SK-N-MC (cell line): ENCODE results near the gene RGS21.

Source experiments
- EZH2 ChIP-seq: fragments of 200-600 bp; sonication (generic); IDR thresholded peaks from one replicate; pipeline ENCODE4 v1.6.1; 2017; ENCODE audit warnings: antibody characterized with exemption
- FOXP2 ChIP-seq: optimal IDR thresholded peaks from 2 replicates; pipeline ENCODE3; 2011; ENCODE audit warnings: mild to moderate bottlenecking, moderate library complexity; ENCODE audit not compliant: insufficient read depth; ENCODE audit errors: extremely low read length, control extremely low read depth
- POLR2AphosphoS5 ChIP-seq: IDR thresholded peaks from 2 replicates; pipeline ENCODE4 v1.6.1; 2012; ENCODE audit warnings: mild to moderate bottlenecking, low read depth, low read length, borderline replicate concordance

GRCh38 chr1:192274588-192274987 lies 42.2 kb upstream of the RGS21 start:
- TF ChIP-seq POLR2AphosphoS5 (no peak), EZH2 (no peak), FOXP2 (no peak)
